Measurements from ENCODE around the gene GSC2. TPM values are rescaled to one million over a fixed set of nuclear protein-coding genes. Genes with fewer than 3 reads are reported as not detected.
A peak's percentile ranks its signal among the peaks of the same experiment; 100 is the strongest.

Gene GSC2
- total and polyA plus RNA-seq, 9 of the 15 experiments (the other 6 are each of a cell fraction or from before 2014, with no cell fraction given): not detected

DNA sequence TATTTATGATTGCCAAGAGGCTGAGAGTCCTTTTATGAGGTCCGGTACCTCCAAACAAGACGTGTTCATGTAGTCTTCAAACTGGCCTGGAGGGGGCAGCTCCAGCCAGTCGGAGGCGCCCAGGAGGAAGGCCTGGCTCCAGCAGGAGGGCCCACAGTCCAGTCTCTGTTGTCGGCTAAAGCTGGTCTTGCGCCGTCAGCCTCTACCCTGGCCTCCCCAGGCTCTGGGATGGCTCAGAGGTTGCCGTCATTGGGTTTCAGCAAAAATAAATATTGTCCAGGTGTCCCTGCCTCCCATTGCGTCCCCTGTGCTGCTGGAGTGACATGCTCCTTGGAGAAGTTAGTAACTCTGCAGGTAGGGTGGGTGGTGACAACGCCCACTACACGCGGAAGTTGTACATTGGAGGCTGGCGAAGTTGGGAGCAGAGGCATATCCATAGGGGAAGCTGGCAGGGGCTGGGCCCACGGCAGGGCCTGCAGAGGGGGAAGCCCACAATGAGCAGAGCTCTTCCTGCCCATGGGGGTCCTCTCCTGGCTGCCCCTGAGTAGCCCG, 29.5 kb upstream of the GSC2 start (continued):
- 0 out of 2 replicates have a peak, but pooled peaks have one; percentile 3 for TF ChIP-seq STAT6 (CRISPR knock-in tag; IDR thresholded peaks at IDR 0.05)
- TF ChIP-seq GATAD2A (IDR thresholded peaks at IDR 0.05): no peak
- TF ChIP-seq NR2C1 (IDR thresholded peaks at IDR 0.05): no peak
- TF ChIP-seq NR2C1 (tag; IDR thresholded peaks at IDR 0.05): no peak
- no peak for TF ChIP-seq ETV5 (CRISPR knock-in tag; IDR thresholded peaks at IDR 0.05; ENCODE audit: low read depth)
- no peak for TF ChIP-seq SIX5 (IDR thresholded peaks at IDR 0.05; ENCODE audit: borderline replicate concordance in 1 of 2, insufficient read depth in 1 of 2, low read depth in 1 of 2, low read length in 2 of 2)
- TF ChIP-seq HEY1 (CRISPR knock-in tag; IDR thresholded peaks at IDR 0.05; ENCODE audit: borderline replicate concordance): no peak
- no peak for TF ChIP-seq HINFP (tag; conservative IDR thresholded peaks at IDR 0.05; ENCODE audit: low read depth)
- TF ChIP-seq KLF1 (tag; IDR thresholded peaks at IDR 0.05): peak; percentile 15; the same call in 1 of the 2 replicates
- TF ChIP-seq SNIP1 (IDR thresholded peaks at IDR 0.05; ENCODE audit: low read depth): no peak
- no peak for TF ChIP-seq MTF1 (CRISPR knock-in tag; IDR thresholded peaks at IDR 0.05; ENCODE audit: borderline replicate concordance)
- TF ChIP-seq HMGN3 (IDR thresholded peaks at IDR 0.05; ENCODE audit: borderline replicate concordance, extremely low read depth, insufficient read length, low read depth, low read length): no peak
- no peak for TF ChIP-seq TEAD2 (tag; IDR thresholded peaks at IDR 0.05)
- no peak for TF ChIP-seq ZKSCAN1 (IDR thresholded peaks at IDR 0.05; ENCODE audit: low read depth, low read length)
- no peak for TF ChIP-seq DDX20 (tag; IDR thresholded peaks at IDR 0.05; ENCODE audit: low read depth)
- no peak for TF ChIP-seq HDAC1 (IDR thresholded peaks at IDR 0.05)
- no peak for TF ChIP-seq COPS2 (conservative IDR thresholded peaks at IDR 0.05)
- TF ChIP-seq MEF2A (IDR thresholded peaks at IDR 0.05; ENCODE audit: control insufficient read depth, low read depth, low read length): no peak
- TF ChIP-seq ZNF282 (CRISPR knock-in tag; IDR thresholded peaks at IDR 0.05): no peak
- no peak for TF ChIP-seq ZNF224 (CRISPR knock-in tag; IDR thresholded peaks at IDR 0.05)

Data from K562 (cell line).